OCI-LY3 (cell line): ENCODE measurements around the gene SLMAP.

ENCODE experiments used
- H2AFZ ChIP-seq: fragments of 200-600, 300-600 bp; shearing (Covaris generic); 2 replicates; pipeline ENCODE4 v1.6.0; 2014; ENCODE audit warnings: antibody characterized with exemption, low read depth, low read length
- H3K27ac ChIP-seq: fragments of 200-600, 300-600 bp; sonication (generic); 2 replicates; pipeline ENCODE4 v1.5.1; 2014; ENCODE audit warnings: mild to moderate bottlenecking, low read length, moderate library complexity, mixed read lengths
- H3K27me3 ChIP-seq: fragments of 200-600, 300-600 bp; sonication (generic); 2 replicates; pipeline ENCODE4 v1.6.1; 2014; ENCODE audit warnings: low read depth, low read length, mixed read lengths
- H3K36me3 ChIP-seq: fragments of 200-600, 300-600 bp; sonication (generic); replicated peaks from 2 replicates; pipeline ENCODE3; 2014; ENCODE audit warnings: low read depth, low read length, mixed read lengths
- H3K4me1 ChIP-seq: fragments of 300-600, 200-600 bp; sonication (generic); 2 replicates; pipeline ENCODE4 v1.6.1; 2014; ENCODE audit warnings: low read length, mixed read lengths
- H3K4me2 ChIP-seq: fragments of 200-600, 300-600 bp; sonication (generic); 2 replicates; pipeline ENCODE4 v1.6.1; 2014; ENCODE audit warnings: low read length, mixed read lengths
- H3K4me3 ChIP-seq: fragments of 300-600, 200-600 bp; sonication (generic); 2 replicates; pipeline ENCODE4 v1.5.1; 2014; ENCODE audit warnings: antibody characterized with exemption, mild to moderate bottlenecking, low read length, moderate library complexity
- H3K79me2 ChIP-seq: fragments of 300-600, 200-600 bp; shearing (Covaris generic); 2 replicates; pipeline ENCODE4 v1.6.1; 2014; ENCODE audit warnings: mild to moderate bottlenecking, low read length, mixed read lengths
- H3K9ac ChIP-seq: fragments of 300-600, 200-600 bp; shearing (Covaris generic); 2 replicates; pipeline ENCODE4 v1.6.0; 2014; ENCODE audit warnings: mild to moderate bottlenecking, low read length, moderate library complexity
- H3K9me3 ChIP-seq: fragments of 200-600, 300-600 bp; shearing (Covaris generic); 2 replicates; pipeline ENCODE4 v1.6.1; 2014; ENCODE audit warnings: low read length, mixed read lengths; ENCODE audit not compliant: insufficient read depth
- H4K20me1 ChIP-seq: fragments of 200-600, 300-600 bp; sonication (generic); 2 replicates; pipeline ENCODE4 v1.6.1; 2016; ENCODE audit warnings: low read length, mixed read lengths; ENCODE audit not compliant: insufficient read depth
- EZH2phosphoT487 ChIP-seq: fragments of 200-600 bp; shearing (Covaris generic); IDR thresholded peaks from 2 replicates; pipeline ENCODE4 v1.6.1; 2018; ENCODE audit warnings: antibody characterized with exemption, mixed run types, low read depth
- TF ChIP-seq, protein P1 (sequence below): fragments of 200-600, 300-600 bp; sonication (generic); IDR thresholded peaks from 2 replicates; pipeline ENCODE4 v1.5.1; 2014; ENCODE audit warnings: antibody characterized with exemption, low read length, low read depth

SLMAP gene

DNA sequence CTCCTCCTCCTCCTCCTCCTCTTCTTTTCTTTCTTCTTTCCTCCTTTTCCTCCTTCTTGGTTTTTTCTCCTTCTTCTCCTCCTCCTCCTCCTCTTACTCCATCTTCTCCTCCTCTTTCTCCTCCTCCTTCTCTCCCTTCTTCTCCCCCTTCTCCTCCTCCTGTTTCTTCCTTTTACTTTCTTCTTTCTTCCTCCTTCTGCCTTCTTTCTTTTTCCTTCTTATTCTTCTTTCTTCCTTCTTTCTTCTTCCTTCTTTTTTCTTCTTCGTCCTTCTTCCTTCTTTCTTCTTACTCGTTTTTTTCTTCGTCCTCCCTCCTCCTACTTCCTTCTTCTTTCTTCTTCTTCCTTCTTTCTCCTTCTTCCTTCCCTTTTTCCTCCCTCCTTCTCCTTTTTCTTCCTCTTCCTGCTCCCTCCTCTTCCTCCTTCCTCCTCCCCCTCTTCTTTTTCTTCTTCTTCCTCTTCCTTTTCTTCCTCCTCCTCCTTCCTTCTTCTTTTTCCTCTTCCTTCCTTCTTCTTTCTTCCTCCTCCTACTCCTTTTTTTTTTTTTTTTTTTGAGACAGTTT, 92.1 kb downstream of the SLMAP start:
- Histone ChIP-seq H3K36me3 (peaks cover 2% of the 10 kb centered on the region), H3K79me2 (no peaks in the 10 kb centered on the region), H3K9me3 (no peaks in the 10 kb centered on the region), H3K27ac (no peak overlapping the region), H3K4me3 (no peak overlapping the region), H3K4me1 (no peaks in the 10 kb centered on the region), H3K27me3 (no peaks in the 10 kb centered on the region), H2AFZ (no peak overlapping the region), H3K4me2 (no peak overlapping the region), H3K9ac (no peak overlapping the region), H4K20me1 (no peaks in the 10 kb centered on the region)
- no peak for TF ChIP-seq EZH2phosphoT487
- TF ChIP-seq, protein P1, sequence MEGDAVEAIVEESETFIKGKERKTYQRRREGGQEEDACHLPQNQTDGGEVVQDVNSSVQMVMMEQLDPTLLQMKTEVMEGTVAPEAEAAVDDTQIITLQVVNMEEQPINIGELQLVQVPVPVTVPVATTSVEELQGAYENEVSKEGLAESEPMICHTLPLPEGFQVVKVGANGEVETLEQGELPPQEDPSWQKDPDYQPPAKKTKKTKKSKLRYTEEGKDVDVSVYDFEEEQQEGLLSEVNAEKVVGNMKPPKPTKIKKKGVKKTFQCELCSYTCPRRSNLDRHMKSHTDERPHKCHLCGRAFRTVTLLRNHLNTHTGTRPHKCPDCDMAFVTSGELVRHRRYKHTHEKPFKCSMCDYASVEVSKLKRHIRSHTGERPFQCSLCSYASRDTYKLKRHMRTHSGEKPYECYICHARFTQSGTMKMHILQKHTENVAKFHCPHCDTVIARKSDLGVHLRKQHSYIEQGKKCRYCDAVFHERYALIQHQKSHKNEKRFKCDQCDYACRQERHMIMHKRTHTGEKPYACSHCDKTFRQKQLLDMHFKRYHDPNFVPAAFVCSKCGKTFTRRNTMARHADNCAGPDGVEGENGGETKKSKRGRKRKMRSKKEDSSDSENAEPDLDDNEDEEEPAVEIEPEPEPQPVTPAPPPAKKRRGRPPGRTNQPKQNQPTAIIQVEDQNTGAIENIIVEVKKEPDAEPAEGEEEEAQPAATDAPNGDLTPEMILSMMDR = no peak

DNA sequence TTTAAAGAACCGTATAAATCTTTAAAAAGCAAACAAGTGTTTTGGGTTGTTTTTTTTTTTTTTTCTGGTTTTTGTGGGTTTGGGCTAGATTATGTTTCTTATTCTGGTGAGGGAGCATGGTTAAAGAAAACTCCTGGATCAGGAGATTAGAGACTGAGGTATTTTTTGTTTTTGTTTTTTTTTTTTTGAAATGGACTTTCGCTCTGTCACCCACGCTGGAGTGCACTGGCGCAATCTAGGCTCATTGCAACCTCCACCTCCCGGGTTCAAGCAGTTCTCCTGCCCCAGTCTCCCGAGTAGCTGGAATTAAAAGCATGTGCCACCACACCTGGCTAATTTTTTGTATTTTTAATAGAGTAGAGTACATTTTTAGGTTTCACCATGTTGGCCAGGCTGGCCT, 95.2 kb downstream of the SLMAP start:
- Histone ChIP-seq H3K9me3 (no peaks in the 10 kb centered on the region), H3K4me1 (no peaks in the 10 kb centered on the region), H3K4me3 (no peak overlapping the region), H2AFZ (no peak overlapping the region), H3K27me3 (no peaks in the 10 kb centered on the region), H3K27ac (no peak overlapping the region), H4K20me1 (no peaks in the 10 kb centered on the region), H3K79me2 (no peaks in the 10 kb centered on the region), H3K36me3 (peaks cover 2% of the 10 kb centered on the region), H3K9ac (no peak overlapping the region), H3K4me2 (no peak overlapping the region)
- no peak for TF ChIP-seq EZH2phosphoT487
- TF ChIP-seq, protein P1 = no peak

DNA sequence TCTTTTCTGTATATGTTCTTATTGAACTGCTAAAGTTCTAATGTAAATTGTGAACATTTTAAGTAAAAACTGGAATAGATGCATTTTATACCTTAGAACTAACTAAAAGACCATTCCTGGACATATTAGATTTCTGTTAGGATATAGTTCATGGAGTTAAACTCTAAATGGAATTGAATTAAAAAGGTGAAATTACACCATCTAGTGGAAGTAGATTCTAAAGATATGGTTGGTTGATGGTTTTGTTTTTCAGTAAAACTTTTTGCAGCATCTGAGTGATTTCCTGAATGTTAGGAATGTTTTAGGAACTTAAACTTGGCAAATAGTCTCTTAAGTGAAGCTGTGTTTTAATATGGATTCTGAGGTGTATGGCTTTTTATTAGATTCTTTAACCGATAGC, 96.8 kb downstream of the SLMAP start:
- Histone ChIP-seq H3K4me1 (no peaks in the 10 kb centered on the region), H3K4me2 (no peak overlapping the region), H3K4me3 (no peak overlapping the region), H3K79me2 (no peaks in the 10 kb centered on the region), H4K20me1 (no peaks in the 10 kb centered on the region), H3K27ac (no peak overlapping the region), H3K9me3 (no peaks in the 10 kb centered on the region), H2AFZ (no peak overlapping the region), H3K36me3 (peaks cover 7% of the 10 kb centered on the region), H3K27me3 (no peaks in the 10 kb centered on the region), H3K9ac (no peak overlapping the region)
- TF ChIP-seq EZH2phosphoT487 = no peak
- TF ChIP-seq, protein P1 = peak; percentile 45

DNA sequence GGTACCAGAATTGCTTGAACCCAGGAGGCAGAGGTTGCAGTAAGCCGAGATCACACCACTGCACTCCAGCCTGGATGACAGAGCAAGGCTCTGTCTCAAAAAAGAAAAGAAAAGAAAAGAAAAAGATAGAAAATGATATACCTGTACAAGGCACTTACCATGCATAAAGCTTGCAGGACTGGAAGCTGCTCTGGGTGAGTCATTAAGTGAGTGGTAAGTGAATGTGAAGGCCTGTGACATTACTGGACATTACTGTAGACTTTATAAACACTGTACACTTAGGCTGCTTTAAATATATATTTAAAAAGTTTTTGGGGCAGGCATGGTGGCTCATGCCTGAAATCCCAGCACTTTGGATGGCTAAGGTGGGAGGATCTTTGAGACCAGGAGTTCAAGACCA, 99.2 kb downstream of the SLMAP start:
- Histone ChIP-seq H3K27me3 (no peaks in the 10 kb centered on the region), H3K4me1 (no peaks in the 10 kb centered on the region), H3K4me2 (no peak overlapping the region), H3K27ac (no peak overlapping the region), H3K36me3 (peaks cover 12% of the 10 kb centered on the region), H3K9me3 (no peaks in the 10 kb centered on the region), H3K9ac (no peak overlapping the region), H3K79me2 (no peaks in the 10 kb centered on the region), H3K4me3 (no peak overlapping the region), H4K20me1 (no peaks in the 10 kb centered on the region), H2AFZ (no peak overlapping the region)
- TF ChIP-seq, protein P1 = no peak
- no peak for TF ChIP-seq EZH2phosphoT487
